HCT116 (cell line): Measurements from ENCODE around the gene KNSTRN. TPM values are rescaled to one million over a fixed set of nuclear protein-coding genes. Genes with fewer than 3 reads are reported as not detected.

Experiments
- ATAC-seq: fragments of 200-7000 bp; cut with Tn5 transposase; 2 replicates; pipeline ENCODE4 v1.9.1; 2020; ENCODE audit warnings: mild to moderate bottlenecking, moderate library complexity
- BruUV-seq: library from RNA; stranded (reverse); fragments of 400-500 nt; replicated peaks from 2 replicates; lab custom pipeline; 2021; lab: Mats Ljungman, UMichigan
- CTCF ChIA-PET: fragments of 300-600 bp; sonication (Branson Sonifier 250); formaldehyde crosslinking; loops from one replicate; lab custom pipeline; 2021; ENCODE audit warnings: antibody characterized with exemption; lab: Charles Lee
- POLR2A ChIA-PET: fragments of 300-600, 350-600 bp; sonication (Branson Sonifier 250); formaldehyde crosslinking; loops from one replicate; lab custom pipeline; 2021; ENCODE audit warnings: antibody characterized with exemption; lab: Charles Lee
- RAD21 ChIA-PET, 2 experiments: fragments of 300-600 bp; sonication (Branson Sonifier 250); formaldehyde crosslinking; loops; one replicate each; lab custom pipeline; 2023; ENCODE audit warnings: low total read pairs in 2 of 2; ENCODE audit not compliant: uncharacterized antibody in 2 of 2, unreplicated experiment in 2 of 2, low non-redundant PET in 1 of 2; lab: Charles Lee
- DNase-seq: peaks from one replicate; pipeline ENCODE4 v3.0.0-alpha.2; 2010; ENCODE audit warnings: low read depth, low spot score
- H2AFZ ChIP-seq: fragments of 200-600 bp; shearing (Covaris generic), sonication (generic); 2 replicates; pipeline ENCODE4 v1.6.1; 2017; ENCODE audit warnings: low read depth, mixed run types, mixed read lengths, antibody characterized with exemption, low read length; ENCODE audit not compliant: poor library complexity, severe bottlenecking
- H3K27ac ChIP-seq: 2 replicates; pipeline ENCODE4 v1.5.1; 2012; ENCODE audit warnings: low read depth, low read length
- H3K27me3 ChIP-seq: fragments of 200-600 bp; sonication (generic); 2 replicates; pipeline ENCODE4 v1.6.1; 2016; ENCODE audit warnings: mixed run types, low read length, mixed read lengths; ENCODE audit not compliant: insufficient read depth
- H3K36me3 ChIP-seq, 2 experiments: fragments of 200-500 bp in 1 of 2; fragments of 200-600 bp in 1 of 2; sonication (Bioruptor generic) in 1 of 2; sonication (generic) in 1 of 2; 2 replicates each; pipeline versions ENCODE4 v1.5.1 to v1.6.1; 2014 to 2016; ENCODE audit warnings: low read length in 2 of 2, inconsistent platforms in 1 of 2, mixed read lengths in 1 of 2, mixed run types in 1 of 2; ENCODE audit not compliant: insufficient read depth in 2 of 2, control insufficient read depth in 1 of 2
- H3K4me1 ChIP-seq, 2 experiments: fragments of 200-600 bp in 1 of 2; sonication (generic) in 1 of 2; 2 replicates each; pipeline versions ENCODE4 v1.5.1 to v1.6.1; 2012 to 2017; ENCODE audit warnings: low read length in 2 of 2, inconsistent platforms in 1 of 2, mild to moderate bottlenecking in 1 of 2, mixed read lengths in 1 of 2, mixed run types in 1 of 2, moderate library complexity in 1 of 2; ENCODE audit not compliant: insufficient read depth in 2 of 2, control insufficient read depth in 1 of 2
- H3K4me2 ChIP-seq: fragments of 200-600 bp; sonication (generic); 2 replicates; pipeline ENCODE4 v1.6.1; 2017; ENCODE audit warnings: mixed run types, low read length, mixed read lengths
- H3K4me3 ChIP-seq, 2 experiments: fragments of 200-600 bp in 1 of 2; sonication (generic) in 1 of 2; replicated peaks in 1 of 2; 2 replicates each; pipeline ENCODE4 v1.5.1; 2011 to 2016; ENCODE audit warnings: low read length in 2 of 2, control low read depth in 1 of 2, low read depth in 1 of 2, mild to moderate bottlenecking in 1 of 2, mixed read lengths in 1 of 2, mixed run types in 1 of 2
- H3K79me2 ChIP-seq: fragments of 200-600 bp; sonication (generic); 2 replicates; pipeline ENCODE4 v1.6.1; 2017; ENCODE audit warnings: mild to moderate bottlenecking, mixed run types, low read length, moderate library complexity, mixed read lengths; ENCODE audit not compliant: insufficient read depth
- H3K9ac ChIP-seq: fragments of 200-600 bp; sonication (generic); 2 replicates; pipeline ENCODE4 v1.6.1; 2016; ENCODE audit warnings: low read length, mixed read lengths
- H3K9me2 ChIP-seq: fragments of 200-600 bp; sonication (generic), shearing (Covaris generic); 2 replicates; pipeline ENCODE4 v1.6.1; 2017; ENCODE audit warnings: mixed run types, mild to moderate bottlenecking, moderate library complexity; ENCODE audit not compliant: insufficient read depth
- H3K9me3 ChIP-seq, 2 experiments: fragments of 200-500 bp in 1 of 2; fragments of 200-600 bp in 1 of 2; sonication (Bioruptor generic) in 1 of 2; sonication (generic) in 1 of 2; 2 replicates each; pipeline ENCODE4 v1.6.1; 2014 to 2017; ENCODE audit warnings: low read length in 2 of 2, mixed read lengths in 2 of 2, inconsistent platforms in 1 of 2, low read depth in 1 of 2, mild to moderate bottlenecking in 1 of 2, mixed run types in 1 of 2, moderate library complexity in 1 of 2; ENCODE audit not compliant: control insufficient read depth in 1 of 2, insufficient read depth in 1 of 2
- H4K20me1 ChIP-seq: fragments of 200-600 bp; sonication (generic), shearing (Covaris generic); 2 replicates; pipeline ENCODE4 v1.6.1; 2017; ENCODE audit warnings: mixed run types, mild to moderate bottlenecking, moderate library complexity; ENCODE audit not compliant: insufficient read depth
- CBX3 ChIP-seq: IDR thresholded peaks from 2 replicates; pipeline ENCODE4 v1.6.1; 2012; ENCODE audit warnings: low read depth
- CEBPB ChIP-seq: IDR thresholded peaks from 2 replicates; pipeline ENCODE4 v1.6.1; 2012; ENCODE audit warnings: low read depth
- EZH2phosphoT487 ChIP-seq: fragments of 200-600 bp; IDR thresholded peaks from 2 replicates; pipeline ENCODE4 v1.6.1; 2018; ENCODE audit warnings: antibody characterized with exemption, borderline replicate concordance
- JUND ChIP-seq: IDR thresholded peaks from 2 replicates; pipeline ENCODE4 v1.6.1; 2012
- MAX ChIP-seq: IDR thresholded peaks from 2 replicates; pipeline ENCODE4 v1.6.1; 2012
- POLR2A ChIP-seq: IDR thresholded peaks from 2 replicates; pipeline ENCODE4 v1.7.0; 2011; ENCODE audit warnings: borderline replicate concordance; ENCODE audit not compliant: insufficient read depth, insufficient read length; ENCODE audit errors: extremely low read depth
- POLR2AphosphoS5 ChIP-seq: IDR thresholded peaks from 2 replicates; pipeline ENCODE4 v1.6.1; 2011; ENCODE audit warnings: mild to moderate bottlenecking, low read depth, low read length, moderate library complexity
- REST ChIP-seq: IDR thresholded peaks from 2 replicates; pipeline ENCODE4 v1.6.1; 2012; ENCODE audit warnings: low read depth
- SIN3A ChIP-seq: IDR thresholded peaks from 2 replicates; pipeline ENCODE4 v1.6.1; 2012; ENCODE audit warnings: low read depth
- SP1 ChIP-seq: IDR thresholded peaks from 2 replicates; pipeline ENCODE4 v1.6.1; 2012; ENCODE audit warnings: low read depth
- SRF ChIP-seq: IDR thresholded peaks from 2 replicates; pipeline ENCODE4 v1.6.1; 2012; ENCODE audit warnings: low read depth
- TCF7L2 ChIP-seq: IDR thresholded peaks from 2 replicates; pipeline ENCODE4 v1.7.0; 2011; ENCODE audit warnings: borderline replicate concordance, inconsistent platforms; ENCODE audit not compliant: insufficient read depth, insufficient read length; ENCODE audit errors: extremely low read depth
- YY1 ChIP-seq: IDR thresholded peaks from 2 replicates; pipeline ENCODE4 v1.6.1; 2011; ENCODE audit warnings: low read length, low read depth, moderate library complexity, mild to moderate bottlenecking; ENCODE audit not compliant: insufficient replicate concordance; ENCODE audit errors: extremely low read depth
- intact Hi-C: fragments of 100-400 bp; cut with micrococcal nuclease; formaldehyde crosslinking; loops from 2 replicates; pipeline ENCODE4 v1.10.0; 2022
- total RNA-seq: library from RNA; stranded (reverse); gene quantifications from one replicate; pipeline ENCODE4 v1.2.1, GENCODE V29; 2021; ENCODE audit not compliant: unreplicated experiment

Gene KNSTRN
- total RNA-seq, 1 experiment from 2014 or later = 84.1 TPM

GRCh38 chr15:40357246-40357645 lies 25.3 kb upstream of the KNSTRN start:
- H3K27me3 ChIP-seq = no peaks in the 10 kb centered on the region
- BruUV-seq = no TSS peak
- H2AFZ ChIP-seq = peak overlapping the region; percentile 16
- H3K27ac ChIP-seq = no peak overlapping the region
- H3K4me2 ChIP-seq = peak overlapping the region; percentile 83
- ATAC-seq (no peak), DNase-seq (no peak)
- H3K9me3 ChIP-seq = no peaks in the 10 kb centered on the region
- ChIA-PET POLR2A (interaction anchor here (1.0 kb wide), 1 partner anchor 17 kb away, joined by 3 read pairs; the partner anchor contains the start of gene CCDC9B), CTCF (interaction anchor here (5.2 kb wide), 1 partner anchor 13 kb away, joined by 22 read pairs; no protein-coding TSS in a partner anchor)
- H3K4me3 ChIP-seq = peak overlapping the region; percentile 50 to 67; a peak in 3 of 4 replicates
- H4K20me1 ChIP-seq = no peaks in the 10 kb centered on the region
- no peaks in the 10 kb centered on the region for H3K9me2 ChIP-seq
- no peaks in the 10 kb centered on the region for H3K36me3 ChIP-seq
- no peak overlapping the region for H3K9ac ChIP-seq
- peaks cover 17 to 30% of the 10 kb centered on the region in 2 experiments for H3K4me1 ChIP-seq
- intact Hi-C loops = no loop called here
- no peaks in the 10 kb centered on the region for H3K79me2 ChIP-seq
- no peak for TF ChIP-seq SP1
- TF ChIP-seq SRF = no peak
- TF ChIP-seq EZH2phosphoT487 = no peak
- no peak for TF ChIP-seq CEBPB
- TF ChIP-seq, all 23 proteins: peak for 0
- RAD21 ChIA-PET = no interaction called here

- intact Hi-C loops = no loop called here
- Histone ChIP-seq H3K4me1 (peaks cover 17 to 30% of the 10 kb centered on the region in 2 experiments), H3K27me3 (no peaks in the 10 kb centered on the region), H4K20me1 (no peaks in the 10 kb centered on the region), H2AFZ (peak within 1 kb of the TSS; percentile 54), H3K4me2 (peak within 1 kb of the TSS; percentile 83), H3K36me3 (no peaks in the 10 kb centered on the region), H3K79me2 (no peaks in the 10 kb centered on the region), H3K9ac (no peak within 1 kb of the TSS), H3K27ac (peak within 1 kb of the TSS; percentile 8; the same call in 1 of the 2 replicates), H3K9me2 (no peaks in the 10 kb centered on the region), H3K9me3 (no peaks in the 10 kb centered on the region), H3K4me3 (peak within 1 kb of the TSS; percentile 65 to 67)
- ChIA-PET POLR2A (interaction anchor here (1.0 kb wide), 1 partner anchor 17 kb away, joined by 3 read pairs; the partner anchor contains the start of gene CCDC9B), CTCF (interaction anchor here (5.2 kb wide), 1 partner anchor 14 kb away, joined by 22 read pairs; no protein-coding TSS in a partner anchor), RAD21 (no interaction called here)
- BruUV-seq = no TSS peak
- peak; percentile 51 for DNase-seq
- ATAC-seq = peak; percentile 88
- TF ChIP-seq EZH2phosphoT487 (no peak), REST (peak; percentile 68), POLR2A (no peak), CBX3 (no peak), YY1 (no peak), MAX (peak; percentile 54), POLR2AphosphoS5 (0 out of 2 replicates have a peak, but pooled peaks have one; percentile 29), JUND (no peak), SIN3A (peak; percentile 48; the same call in 1 of the 2 replicates), TCF7L2 (peak; percentile 13)
Measured at GRCh38 chr15:40357723-40358470, 24.6 kb upstream of the KNSTRN start, which contains the start of gene DISP2. Gene DISP2, plus strand, starts transcription at chr15:40358219. Its CDS starts 103 bp downstream, at chr15:40358322.
